NCI-H187 treated with DMSO at 0.1 percent for 48 hours (cell line): ENCODE data around the gene SFI1.
"Not testable (repeated sequence)": the region's sequence is repeated elsewhere in the genome, so short reads cannot be mapped to it uniquely, and the experiment has no call there.

Source experiments
- DNase-seq: peaks from one replicate; lab custom pipeline; 2025; lab: John Stamatoyannopoulos, UW

Gene SFI1

DNA sequence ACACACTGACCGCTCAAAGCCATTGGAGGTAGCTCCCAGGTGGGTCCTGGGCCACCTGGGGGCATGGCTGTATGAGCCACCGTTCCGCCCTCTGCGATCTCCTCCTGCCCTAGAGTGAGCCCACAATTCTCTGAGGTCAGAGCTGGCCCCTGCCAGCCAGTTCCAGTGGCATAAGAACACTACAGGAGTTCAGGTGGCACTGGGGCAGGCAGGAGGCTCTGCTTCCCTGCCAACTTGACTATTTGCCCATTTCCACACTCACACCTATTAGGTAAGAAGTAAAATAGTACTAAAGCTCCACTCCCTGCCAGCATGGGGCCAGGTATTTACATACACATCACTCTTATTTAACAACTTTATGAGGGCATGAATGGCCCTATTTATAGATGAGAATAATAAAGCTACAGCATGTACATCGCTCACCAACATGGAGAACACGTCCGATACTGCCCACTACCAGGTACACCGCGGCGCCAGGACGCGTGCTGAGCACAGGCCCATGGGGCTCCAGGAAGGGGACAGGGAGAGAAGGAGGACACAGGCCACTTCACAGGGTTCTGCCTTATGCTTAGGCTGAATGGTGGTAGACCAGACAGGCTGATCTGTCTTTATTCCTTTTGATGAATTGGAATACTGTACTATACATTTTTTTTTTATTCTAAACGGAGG lies 139.4 kb downstream of the SFI1 start:
- no peak for DNase-seq

DNA sequence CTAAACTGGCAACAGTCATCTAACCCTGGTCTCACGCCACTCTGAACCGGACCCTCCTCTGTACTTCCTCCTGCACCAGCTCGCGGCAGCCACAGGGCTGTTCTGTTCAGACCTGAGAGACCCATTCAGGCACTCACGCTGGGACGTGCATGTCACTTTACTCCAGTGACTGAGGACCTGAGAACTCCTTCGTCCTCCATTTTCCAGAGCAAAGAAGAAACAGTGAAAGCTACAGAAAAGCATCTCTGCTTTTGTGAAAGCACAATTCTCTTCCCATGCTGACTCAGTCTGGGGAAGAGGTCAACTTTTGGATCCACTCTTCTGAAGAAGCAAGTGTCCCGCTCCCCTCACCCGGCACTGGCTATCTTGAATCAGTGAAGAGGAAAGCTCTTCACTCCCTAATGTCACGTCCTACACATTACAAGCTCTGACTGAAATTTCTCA lies 141.1 kb downstream of the SFI1 start:
- no peak for DNase-seq

DNA sequence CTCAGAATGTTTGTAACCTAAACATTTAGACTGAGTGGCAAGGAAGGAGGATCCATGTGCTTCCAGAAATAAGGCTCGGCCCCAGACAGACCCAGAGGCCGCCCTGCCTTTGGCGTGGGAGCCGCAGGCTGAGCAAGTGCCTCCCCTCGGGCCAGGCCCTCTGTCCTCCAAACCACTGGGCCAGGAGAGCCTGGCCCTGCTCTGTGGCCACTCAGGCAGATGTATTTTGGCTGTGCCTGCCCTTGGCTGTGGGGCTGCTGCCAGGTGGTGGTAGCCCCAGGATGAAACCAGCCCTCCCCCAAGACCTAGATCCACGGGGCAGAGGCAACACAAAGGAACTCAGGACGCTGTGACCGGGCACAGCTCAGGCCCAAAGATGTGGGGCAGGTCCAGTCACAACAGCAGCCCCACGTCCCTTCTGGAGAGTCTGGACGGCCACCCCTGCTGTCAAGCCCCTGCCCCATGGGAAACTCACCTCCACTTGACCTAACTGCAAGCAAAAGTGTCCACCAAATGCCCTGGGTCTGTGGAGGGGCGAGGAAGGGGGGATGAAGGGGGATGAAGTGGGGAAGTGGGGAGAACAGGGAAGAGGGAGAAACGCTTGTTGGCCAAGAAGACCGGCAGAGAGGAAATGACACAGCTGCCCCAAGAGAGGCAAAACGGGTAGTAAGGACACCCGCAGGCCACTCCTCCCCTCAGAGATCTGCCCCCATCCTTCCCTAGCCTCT lies 141.7 kb downstream of the SFI1 start:
- DNase-seq = no peak

DNA sequence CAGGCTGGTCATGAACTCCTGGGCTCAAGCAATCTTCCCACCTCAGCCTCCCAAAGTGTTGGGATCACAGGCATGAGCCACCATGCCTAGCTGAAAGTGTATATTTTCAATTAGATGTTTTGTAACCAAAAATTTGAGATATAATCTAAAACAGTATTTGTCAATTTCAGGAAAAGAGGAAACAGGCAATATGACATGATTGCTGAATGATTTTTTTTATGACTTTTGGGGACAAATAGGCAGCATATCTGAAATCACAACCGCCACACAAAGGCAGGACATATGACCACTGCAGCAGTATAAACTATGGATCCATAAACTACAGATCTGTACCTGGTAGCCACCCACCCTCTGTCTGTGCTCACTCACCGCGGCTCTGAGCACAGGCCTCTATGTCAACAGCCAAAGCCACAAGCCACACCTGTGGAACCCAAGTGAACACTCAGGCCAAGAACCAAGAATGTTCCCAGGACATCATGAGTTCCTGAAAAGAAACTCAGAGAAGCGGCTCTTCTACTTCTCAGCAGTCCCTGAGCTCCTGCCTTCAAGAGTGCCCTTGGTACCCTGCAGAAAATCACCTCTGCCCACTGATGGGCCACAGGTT lies 143.2 kb downstream of the SFI1 start:
- no peak for DNase-seq

DNA sequence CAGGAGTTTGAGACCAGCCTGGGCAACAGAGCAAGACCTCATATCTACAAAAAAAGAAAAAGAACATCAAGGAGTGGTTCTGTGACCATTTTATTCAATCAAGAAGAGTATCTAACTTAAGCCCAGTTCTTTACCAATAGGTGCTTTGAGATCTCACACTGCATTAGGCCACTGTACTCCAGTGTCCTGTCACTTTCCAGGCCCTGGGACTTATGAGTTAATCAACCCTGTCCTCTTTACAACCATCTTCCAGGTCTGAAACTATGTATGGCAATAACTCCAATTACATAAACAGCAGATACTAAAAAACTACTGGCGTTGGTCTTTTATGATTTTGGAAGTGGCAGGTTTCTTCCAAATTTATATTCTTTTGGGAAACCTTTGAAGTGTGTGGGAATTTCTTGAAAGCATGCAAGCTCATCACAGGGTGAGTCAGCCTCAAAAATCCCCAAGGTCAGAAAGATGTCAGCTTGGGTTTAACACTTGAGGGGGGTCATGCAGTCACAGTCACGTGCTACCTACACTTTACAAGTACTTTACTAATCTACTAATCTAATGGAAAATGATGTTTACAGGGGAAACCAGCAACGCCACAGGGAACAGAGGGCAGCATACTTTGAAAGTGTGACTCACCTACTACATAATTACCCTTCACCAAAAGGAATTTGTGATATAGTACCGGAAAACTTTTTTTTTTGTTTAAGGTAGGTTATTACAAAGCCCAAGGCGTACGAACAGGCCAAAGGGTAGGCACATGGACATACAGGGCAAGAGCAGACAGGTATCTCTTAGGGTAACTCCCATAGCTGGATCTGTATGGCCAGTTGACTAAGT lies 150.1 kb downstream of the SFI1 start:
- no peak for DNase-seq

DNA sequence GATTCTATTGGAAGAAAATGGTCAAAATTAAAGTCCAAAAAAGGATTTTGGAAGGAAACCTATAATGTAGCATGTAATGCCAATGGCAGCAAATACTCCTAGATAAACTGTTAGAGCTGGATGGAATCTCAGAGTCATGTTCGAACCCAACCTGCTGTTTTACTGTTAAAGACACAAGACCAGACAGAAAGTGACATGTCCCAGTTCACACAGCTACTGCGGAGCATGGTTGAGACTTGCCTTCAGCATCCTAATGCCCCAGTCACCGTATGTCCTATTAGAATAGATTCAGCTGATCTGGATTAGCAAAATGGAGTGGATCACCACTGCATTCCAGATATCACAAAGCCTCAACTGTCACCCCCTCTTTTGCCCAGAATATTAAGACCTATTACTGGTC lies 150.7 kb downstream of the SFI1 start:
- DNase-seq = no peak

DNA sequence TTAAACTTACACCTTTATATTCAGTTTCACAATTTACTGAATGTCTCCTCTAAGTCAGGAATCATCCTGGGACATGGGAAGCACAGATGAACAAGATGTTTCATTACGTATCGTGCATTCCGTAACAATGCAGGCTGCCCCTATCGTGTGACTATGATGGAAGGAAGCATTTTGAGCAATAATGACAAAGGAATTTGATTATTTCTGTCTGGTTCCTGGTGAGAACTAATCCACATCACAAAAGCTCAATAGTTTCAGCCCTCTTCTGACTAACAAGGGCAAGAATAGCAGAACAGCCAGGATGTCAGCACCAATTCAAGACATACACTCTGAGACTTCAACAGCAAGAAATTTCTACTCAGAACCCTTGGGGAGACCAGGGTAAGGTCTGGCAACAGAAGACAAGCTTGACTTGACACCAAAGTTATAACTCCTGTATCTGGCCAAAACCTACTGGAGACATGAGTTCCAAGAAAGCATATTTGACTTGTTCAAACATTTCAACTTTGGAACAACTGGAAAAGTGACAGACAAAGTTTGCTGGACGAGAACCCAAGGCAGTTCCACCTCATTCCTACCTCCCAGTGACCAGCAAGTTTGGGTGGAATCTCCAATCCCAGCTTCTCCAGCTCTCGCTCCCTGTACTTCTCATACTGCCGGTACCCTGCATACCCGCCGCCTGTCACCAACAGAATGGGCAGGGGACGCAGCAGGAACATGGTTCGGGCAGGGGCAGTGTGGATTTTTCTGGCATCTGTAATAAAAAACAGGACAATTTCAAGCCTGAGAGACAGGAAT lies 151.4 kb downstream of the SFI1 start:
- no peak for DNase-seq

DNA sequence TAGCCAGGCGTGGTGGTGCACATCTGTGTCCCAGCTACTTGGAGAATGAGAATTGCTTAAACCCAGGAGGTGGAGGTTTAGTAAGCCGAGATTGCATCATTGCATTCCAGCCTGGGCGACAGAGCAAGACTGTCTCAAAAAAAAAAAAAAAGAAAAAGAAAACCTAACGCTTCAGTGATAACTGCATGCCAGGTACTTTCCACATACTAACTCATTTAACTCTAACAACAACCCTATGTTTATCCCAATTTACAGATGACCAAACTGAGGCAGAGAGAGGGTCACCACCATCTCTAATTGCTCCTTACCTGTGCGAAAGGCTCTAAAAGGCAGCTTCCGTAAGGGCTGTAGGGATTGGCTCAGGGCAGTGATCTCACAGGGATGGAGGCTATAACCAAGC lies 154.1 kb downstream of the SFI1 start:
- DNase-seq = no peak

DNA sequence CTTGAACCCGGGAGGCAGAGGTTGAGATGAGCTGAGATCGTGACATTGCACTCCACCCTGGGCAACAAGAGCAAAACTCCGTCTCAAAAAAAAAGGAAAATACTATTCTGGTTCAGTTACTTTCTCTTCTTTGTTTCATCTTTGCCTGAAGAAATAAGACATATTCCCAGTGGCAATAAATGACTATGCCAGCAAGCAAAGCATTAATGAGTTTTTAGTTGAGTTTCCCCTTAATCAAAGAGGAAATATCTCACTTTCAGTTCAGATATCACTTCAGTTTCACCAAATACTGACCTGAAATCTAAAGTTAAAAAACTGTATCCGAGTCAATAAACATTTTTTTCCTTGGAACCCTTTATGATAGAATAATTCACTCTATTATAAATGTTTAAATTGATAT lies 155.3 kb downstream of the SFI1 start:
- no peak for DNase-seq

DNA sequence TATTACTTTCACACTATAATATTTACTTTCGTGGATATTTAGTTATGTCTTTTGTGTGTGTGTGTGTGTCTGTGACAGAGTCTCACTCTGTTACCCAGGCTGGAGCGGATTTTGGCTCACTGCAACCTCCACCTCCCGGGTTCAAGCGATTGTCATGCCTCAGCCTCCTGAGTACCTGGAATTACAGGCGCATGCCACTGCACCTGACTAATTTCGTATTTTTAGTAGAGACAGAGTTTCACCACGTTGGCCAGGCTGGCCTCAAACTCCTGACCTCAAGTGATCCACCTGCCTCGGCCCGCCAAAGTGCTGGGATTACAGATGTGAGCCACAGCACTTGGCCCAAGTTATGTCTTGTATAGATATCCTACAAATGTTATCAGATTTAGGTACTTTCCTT lies 155.8 kb downstream of the SFI1 start:
- no peak for DNase-seq

DNA sequence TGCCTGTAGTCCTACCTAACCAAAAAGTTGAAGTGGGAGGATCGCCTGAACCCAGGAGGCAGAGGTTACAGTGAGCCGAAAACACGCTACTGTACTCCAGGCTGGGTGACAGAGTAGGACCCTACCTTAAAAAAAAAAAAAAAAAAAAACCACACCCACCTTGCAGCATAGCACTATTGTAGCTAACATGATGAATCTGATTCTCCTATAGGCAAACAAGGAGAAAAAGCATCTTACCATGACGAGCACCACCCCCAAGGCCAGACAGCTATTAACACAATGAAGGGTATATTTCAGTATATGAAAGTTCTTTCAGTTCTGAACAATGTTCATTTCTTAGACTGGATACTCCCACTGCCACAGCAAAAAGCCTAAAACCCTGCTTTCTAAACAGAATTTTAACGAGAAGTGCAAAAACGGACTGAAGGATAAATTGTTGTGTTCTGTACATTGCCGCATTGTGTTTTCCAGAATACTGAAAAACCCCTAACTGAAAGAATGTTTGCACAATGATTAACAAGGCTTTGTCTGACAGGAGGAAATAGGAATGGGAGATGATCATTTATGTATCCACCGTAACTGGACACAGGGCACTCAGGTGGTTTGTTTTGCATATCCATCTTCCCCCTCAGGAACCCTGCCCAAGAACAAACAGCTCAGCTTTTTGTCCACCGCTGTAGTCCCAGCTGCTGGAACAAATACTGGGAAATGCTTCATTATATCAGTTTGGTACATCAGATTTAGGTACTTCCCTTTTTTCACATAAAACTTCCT lies 156.8 kb downstream of the SFI1 start:
- DNase-seq = no peak

DNA sequence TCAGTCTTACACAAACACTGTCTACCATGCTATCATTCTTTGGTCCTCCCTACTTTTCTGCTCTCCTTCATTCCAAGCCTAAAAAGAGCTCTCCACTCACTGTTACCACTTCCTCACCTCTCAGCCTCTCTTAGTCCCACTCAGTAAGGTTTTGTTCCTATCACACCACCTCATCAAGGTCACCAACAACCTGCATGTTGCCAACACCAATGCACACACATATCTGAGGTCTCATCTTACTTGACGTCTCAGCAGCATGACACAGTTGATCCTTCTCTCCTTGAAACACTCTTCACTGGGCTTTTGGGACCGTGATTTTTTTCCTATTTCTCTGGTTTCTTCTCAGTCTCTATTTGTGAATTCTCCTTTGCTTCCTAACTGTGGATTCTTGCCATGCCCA lies 157.6 kb downstream of the SFI1 start:
- DNase-seq = no peak

DNA sequence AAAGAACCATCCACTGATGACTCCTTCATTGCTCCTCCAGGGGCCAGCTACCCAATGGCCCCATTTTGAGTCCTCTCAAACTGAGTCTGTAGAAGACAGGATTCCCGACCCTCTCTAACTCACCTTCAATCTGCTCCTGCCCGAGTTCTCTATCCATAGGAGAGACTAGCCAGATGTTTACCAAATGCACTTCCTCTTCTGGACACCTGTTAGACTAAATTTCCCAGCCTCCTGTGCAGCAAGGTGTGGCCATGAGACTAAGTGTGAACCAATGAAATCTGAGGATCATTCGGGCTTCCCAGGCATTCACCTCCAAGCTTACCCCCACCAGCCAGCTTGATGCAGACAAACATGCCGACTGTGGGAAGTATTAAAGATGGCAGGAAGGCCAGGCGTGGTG lies 158.1 kb downstream of the SFI1 start:
- no peak for DNase-seq

DNA sequence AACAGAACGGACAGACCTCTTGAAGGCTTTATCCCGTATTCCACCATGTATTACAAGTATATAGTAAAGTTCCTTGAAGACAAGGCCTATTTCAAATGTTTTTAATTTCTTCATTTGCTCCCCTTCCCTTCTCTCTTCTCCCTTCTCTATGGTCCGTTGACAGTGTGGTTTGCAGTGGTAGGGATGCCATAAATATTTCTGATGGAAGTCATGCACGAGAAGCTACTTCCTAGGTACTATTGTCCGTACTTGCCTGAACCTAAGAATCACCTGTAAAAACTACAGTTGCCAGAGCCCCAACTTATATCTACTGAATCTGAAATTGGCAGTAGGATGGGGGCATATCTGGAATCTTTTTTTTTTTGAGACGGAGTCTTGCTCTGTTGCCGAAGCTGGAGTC lies 162.9 kb downstream of the SFI1 start:
- no peak for DNase-seq

DNA sequence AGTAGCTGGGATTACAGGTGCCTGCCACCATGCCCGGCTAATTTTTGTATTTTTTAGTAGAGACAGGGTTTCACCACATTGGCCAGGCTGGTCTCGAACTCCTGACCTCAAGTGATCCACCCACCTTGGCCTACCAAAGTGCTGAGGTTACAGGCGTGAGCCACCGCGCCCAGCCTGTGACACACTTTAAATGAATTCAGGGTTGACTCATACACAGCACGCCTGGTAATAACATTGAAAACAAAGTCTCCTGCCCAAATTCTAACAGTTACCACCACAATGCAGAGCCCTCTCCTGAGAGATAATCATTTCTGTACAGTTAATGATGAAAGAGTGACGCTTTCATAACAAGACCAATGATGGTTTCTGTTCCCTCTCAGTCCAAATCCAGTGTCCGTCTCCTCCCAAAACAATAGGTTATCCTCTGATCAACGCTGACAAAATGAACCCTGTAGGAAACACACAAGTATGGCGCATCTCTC lies 164.6 kb downstream of the SFI1 start:
- not testable (repeated sequence) for DNase-seq

DNA sequence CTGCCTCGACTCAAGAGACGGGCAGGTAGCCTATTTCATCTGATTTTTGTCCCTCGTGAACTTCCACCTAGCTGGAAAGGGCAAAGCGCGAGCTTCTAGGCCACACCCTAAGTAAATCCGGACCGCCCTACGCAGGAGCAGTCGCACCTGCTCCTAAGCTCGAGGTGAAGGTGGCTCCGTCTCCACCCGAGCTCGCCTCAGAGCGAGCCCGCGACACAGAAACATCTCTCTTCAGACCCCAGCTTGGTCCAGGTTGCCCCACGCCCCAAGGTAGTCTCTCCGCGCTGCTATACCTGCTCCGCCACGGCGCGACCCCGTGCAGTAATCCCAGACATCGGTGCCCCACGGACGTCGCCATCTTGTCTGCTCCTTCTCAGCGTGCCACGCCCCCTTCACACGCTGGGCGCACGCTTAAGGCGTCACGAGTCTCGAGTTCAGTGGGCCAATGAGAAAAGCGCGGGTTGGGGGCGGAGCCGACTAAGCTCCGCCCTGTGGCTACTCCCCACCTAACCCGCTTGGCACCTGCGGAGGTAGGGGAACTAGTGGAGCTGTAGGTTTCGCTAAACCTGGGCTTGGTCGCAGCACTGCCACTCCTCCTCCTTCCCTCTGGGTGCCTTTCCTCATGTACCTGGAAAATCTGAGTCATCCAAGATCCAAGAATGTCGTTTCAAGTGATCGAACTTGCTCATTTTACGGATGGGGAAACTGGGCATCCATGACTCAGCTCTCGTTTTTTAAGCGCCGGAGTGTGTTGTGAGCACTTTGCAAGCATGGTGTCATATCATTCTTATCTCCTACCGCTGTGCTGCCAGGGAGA lies 165.7 kb downstream of the SFI1 start, which contains the start of gene PISD:
Gene PISD (minus strand): TSS at position 365 of the 817 bp plus-strand sequence. CDS start 7 bp downstream, at position 358.
- DNase-seq = peak; percentile 18

DNA sequence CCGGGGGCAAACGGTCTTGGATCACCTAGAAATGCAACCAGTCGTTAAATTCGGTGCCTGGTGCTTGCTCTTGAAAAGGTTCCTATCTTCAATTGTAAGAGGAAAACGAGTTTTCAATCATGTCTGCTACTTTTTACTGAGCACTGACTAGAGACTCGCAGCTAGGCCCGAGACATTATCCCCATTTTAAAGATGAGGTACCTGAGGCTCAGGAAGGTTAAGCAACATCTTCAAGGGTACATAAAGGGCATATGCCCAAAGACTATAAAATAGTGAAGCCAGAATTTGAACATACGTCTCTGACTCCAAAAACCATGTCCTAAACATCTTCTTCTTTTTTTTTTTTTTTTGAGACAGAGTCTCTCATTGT lies 166.3 kb downstream of the SFI1 start:
- no peak for DNase-seq
